Stimulated activated CD8-positive, alpha-beta memory T cell treated with anti-CD3 and anti-CD28 coated beads, Interleukin-7, amount 100 ng/mL, for 48 hours (primary cell): Measurements from ENCODE around the gene PCSK5.

Experiments
- DNase-seq, 2 donors: peaks; one replicate each; pipeline ENCODE4 v3.0.0-alpha.2; 2020; ENCODE audit warnings: low read depth in 1 of 2; ENCODE audit errors: extremely low read depth in 1 of 2

The PCSK5 gene

DNA sequence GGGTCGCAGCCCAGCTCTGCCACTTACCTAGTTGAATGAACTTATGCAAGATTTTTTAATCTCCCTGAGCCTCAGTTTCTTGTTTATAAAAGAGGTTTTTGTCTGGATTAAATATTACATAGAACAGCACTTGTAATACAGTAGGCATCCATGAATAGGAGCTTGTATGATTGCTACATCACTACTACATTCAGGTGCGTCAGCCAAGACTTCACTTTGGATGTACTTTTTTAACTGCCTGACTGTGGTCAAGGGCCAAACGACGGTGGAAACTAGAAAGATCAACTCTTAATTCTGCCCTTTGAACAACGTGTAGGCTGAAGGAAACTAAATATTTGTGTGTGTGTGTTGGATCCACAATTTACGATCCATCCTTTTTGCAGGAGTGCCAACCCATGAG lies 330.9 kb downstream of the PCSK5 start:
- no peak for DNase-seq

DNA sequence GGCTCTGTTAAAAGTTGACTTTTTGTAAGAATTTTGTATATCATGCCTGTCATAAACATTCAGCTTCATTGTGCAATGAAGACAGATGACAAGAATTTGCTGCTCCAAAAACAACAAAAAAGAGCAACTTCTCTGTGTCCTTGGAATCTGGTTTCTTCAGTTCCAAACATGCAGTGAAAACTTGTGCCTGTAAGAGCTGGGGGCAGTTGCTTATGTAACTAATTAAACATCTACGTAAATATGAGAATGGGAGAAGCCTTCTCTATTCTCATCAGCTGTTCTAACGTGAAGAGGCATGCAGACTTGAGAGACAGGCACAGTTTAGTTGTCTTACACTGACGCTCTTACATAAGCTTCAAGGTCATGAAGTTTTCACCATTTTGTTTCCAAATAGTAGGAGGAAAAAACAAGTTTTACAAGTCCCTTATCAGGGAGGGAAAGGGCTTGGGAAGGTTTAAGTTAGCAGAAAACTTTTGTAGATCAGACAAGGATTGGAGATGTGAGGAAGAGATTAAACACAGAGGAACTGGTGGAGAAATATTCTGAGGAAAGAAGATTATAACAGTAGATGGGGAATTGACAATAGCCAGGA lies 333.4 kb downstream of the PCSK5 start:
- no peak for DNase-seq

DNA sequence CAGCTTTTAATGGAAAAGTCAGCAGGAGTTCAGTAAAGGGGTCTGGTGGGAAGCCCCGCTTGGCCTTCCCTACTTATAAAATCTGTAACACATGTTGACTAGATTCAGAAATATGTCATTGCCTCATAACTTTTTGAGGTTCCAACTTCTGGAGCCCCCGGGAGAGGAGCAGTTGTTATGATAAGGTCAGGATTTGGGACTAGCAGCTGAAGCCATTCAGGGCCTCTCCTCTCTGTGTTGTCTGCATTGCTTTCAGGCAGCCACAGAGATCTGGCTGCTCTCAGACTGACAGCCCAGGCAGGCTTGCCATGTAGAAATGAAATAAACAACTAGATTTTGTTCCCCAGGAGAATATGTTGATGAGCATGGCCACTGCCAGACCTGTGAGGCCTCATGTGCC lies 336.7 kb downstream of the PCSK5 start:
- no peak for DNase-seq

DNA sequence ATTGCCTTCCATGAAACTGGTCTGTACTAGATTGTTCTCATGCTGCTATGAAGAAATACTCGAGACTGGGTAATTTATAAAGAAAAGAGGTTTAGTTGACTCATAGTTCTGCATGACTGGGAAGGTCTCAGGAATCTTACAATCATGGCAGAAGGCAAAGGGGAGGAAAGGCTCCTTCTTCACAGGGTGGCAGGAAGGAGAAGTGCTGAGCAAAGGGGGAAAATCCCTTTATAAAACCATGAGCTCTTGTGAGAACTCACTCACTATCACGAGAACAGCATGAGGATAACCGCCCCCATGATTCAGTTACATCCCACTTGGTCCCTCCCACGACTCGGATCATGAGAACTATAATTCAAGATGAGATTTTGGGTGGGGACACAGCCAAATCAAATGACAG lies 340.5 kb downstream of the PCSK5 start:
- DNase-seq: no peak

DNA sequence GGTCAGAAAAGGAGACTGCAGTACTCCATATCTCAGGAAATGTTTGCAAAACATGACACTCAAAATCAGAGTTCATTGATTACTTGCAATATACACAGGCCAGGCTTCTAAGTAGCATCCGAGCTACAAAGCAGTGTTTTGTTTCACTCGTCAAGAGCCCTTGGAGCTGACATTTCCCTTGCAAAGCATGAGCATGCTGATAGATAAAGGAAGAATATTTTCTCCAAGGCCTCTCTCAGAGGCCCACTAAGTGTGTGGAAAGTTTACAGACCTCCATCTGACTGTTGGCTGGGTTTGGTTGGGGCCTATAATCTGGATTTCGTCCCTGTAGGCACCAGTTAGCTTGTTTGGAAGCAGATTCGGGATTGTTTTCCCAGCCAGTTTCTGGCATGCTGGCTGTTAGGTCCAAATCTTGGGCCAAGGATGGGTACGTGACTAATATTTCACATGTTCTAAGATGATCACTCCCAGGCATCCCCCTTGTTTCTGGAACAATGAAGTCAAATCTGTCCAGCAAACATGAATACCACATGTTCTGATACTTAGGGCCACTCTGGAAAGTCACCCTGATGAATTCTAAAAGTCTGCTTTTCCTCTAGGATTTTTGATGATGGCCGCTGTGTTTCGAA lies 342.5 kb downstream of the PCSK5 start:
- DNase-seq: no peak

DNA sequence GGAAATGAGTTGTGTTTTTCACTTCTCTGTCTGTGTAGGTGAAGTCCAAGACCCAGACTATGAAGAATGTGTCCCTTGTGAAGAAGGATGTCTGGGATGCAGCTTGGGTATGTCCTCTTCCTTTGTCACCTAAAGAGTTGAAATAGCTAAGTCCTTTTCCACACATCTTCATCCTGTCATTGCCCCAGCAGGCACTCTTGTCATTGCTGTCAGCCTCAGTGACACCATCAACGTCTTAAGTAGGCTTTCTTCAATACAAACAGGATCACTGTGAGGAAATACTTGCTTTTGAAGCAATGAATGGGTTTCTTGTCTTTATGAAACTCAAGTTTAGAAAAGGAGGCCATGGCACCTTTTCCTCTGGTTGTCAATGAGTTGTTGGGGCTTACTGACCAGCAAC lies 350.1 kb downstream of the PCSK5 start:
- no peak for DNase-seq

DNA sequence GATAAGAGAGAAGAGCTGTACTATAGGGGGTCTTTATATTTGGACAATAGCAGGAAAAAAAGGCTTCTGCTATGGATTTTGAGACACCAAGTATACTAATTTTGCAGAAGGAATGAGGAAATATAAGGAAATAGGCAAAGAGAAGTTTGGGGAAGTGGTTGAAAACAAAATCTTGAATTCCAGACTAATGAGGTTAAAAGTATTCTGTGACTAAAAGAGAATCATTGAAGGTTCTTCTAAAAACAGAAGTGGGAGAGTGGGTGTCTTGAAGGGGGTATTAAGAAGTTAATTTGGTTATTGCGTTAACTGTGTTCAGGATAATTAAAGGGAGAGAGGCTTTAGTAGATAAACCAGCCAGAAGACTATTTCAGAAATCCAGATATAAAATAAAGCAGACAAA lies 355.0 kb downstream of the PCSK5 start:
- no peak for DNase-seq

DNA sequence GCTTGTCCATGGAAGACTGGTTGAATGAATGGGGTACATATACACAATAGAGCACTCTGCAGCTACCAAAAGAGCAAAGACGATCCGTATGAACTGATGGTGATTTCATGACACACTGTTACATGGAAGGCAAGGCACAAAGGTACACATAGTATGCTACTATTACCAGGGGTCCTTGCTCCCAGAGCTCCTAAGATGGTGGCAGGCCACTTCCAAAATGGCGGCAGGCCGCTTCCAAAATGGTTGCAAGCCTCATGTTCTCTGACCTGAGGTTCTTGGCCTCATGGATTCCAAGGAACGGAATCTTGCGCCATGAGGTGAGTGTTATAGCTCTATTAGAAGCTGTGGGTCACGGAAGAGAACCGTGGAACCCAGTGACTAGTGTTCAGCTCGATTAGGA lies 356.2 kb downstream of the PCSK5 start:
- DNase-seq: no peak

DNA sequence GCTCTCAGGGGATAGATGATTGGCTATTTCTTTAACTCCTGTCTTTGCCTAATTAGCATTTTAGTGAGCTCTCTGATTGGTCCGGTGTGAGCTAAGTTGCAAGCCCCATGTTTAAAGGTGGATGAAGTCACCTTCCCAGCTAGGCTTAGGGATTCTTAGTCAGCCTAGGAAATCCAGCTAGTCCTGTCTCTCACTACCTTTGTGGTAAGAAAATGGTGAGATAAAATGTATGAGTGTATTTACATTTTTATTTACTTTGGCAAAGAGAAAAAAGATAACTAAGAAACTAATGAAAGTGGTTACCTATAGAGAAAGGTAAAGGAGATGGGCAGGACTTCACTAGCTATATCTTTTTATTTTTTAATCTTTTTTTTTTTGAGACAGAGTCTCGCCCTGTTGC lies 357.0 kb downstream of the PCSK5 start:
- no peak for DNase-seq

DNA sequence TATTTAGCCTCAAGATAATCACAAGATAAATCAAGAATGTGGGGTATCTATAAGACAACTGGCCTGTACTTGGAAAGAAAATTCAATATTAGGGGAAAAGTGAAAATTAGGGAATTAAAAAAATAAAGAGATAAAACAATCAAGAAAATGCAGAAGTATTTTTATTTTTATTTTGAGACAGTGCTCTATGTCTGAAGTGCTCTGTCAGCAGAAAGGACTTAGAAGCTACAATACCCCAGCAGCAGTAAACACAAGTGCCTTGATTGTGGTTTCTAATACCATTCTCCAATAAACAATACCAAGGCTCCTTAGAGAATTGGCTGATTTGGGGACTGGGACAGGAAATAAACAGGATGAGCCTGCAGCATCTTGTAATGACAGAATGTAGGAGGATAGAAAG lies 358.8 kb downstream of the PCSK5 start:
- no peak for DNase-seq

DNA sequence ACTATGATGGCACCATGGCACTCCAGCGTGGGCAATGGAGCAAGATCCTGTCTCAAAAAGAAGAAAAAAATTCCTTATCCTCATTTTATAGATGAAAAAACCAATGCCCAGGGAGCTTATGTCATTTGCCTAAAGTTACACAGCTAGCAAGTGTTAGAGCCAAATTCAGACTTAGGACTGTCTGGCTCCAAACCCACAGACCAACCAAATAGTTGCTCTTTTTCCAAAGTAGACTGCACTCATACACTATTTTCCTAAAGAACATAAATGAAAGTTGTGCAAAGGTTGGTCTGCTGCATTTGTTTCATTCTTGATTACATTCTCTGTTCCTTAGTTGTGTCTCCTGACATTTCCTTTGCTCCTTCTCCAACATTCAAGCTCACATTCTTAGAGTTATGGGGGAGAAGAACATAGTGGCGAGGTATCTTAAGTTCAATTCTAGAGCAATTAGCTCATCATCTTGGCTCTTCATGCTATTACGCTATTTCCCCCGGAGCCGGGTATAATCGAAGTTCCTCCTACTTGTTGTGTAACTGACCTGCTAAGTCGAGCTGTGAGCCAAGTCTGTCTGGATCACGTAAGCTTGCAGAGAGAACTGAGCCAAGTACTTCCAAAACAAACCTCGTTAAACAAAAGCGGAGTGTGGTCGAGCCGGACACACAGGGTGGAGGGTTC lies 365.4 kb downstream of the PCSK5 start:
- no peak for DNase-seq

DNA sequence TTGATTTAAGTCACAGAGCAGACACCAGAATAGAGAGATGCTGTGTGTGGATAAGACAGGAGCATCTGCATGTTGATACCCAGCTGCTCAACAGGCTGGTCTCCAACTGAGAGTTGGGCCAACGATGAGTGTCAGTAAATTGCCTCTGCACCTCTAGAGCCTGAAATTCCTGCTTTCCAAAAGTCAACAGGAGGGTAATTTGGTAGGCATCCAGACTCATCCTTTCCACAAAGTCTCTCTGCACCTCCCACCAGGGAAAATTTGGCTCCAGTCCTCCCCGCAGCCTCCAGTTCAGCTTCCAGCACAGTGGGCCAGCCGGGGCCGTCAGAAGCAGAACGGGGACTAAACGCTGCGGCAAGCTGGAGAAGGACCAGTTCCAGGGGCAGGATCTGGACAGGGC lies 366.8 kb downstream of the PCSK5 start:
- DNase-seq: no peak

DNA sequence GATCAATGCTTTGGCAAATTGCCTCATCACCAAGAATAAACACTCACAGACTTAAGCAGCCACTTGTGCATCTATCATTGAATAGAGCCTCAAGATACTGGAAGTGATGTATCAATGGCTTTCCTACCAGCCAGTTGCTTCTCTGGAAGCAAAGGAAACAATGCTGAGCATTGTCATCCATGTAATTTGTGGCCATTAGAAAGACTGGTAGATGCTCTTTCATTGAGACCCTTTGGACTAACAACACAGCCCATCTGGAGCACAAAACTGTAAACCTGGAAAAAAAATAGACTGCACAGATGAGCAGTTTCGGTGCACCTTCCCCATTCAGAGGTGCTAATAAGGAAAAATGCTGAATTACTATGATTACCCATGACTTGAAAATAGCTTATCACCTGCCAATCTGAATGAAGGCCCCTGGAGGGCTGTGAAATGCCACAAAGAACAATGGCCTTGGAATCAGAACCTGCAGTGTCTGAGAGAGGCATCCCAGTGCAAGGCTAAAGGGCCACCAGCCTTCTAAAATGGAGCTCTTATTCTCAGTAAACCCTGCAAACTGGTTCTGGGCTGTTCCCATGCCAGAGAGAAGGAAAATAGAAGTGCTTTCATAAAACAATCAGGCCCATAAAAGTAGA lies 376.3 kb downstream of the PCSK5 start:
- DNase-seq: no peak

DNA sequence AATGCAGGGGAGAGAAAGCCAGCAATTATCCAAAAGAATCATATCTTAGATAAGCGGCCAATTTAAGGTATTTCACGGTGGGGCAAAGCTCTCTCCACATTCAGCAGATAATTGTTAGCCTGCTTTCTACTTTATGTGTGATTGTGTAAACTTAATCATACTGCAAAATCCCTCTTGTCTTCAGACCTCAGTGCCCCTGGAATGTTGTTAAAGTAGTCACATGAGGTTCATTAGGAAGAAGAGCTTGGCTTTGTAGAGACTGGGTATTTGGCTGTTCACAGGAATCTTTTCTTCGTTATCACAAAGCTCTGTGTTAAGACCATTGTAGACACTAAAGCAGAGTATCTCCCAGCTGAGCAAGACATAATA lies 376.8 kb downstream of the PCSK5 start:
- no peak for DNase-seq

DNA sequence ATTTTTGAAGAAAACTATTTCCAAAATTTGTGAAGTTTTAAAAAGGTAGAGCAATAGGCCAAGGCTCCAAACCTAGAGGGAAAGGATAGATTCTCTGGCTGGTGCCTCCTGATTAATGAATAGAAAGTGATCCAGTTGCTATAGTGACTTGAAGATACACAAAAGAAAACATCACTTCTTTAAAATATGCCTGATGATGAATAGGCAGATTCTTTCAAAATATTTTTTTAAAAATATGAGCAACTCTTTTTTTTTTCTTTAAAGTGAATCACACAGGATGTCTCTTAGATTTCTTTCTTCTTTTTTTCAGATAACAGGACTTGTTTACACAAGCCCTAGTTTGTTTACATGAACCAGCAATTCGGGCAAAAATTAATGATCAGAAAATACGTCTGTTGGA lies 379.3 kb downstream of the PCSK5 start:
- DNase-seq: no peak

DNA sequence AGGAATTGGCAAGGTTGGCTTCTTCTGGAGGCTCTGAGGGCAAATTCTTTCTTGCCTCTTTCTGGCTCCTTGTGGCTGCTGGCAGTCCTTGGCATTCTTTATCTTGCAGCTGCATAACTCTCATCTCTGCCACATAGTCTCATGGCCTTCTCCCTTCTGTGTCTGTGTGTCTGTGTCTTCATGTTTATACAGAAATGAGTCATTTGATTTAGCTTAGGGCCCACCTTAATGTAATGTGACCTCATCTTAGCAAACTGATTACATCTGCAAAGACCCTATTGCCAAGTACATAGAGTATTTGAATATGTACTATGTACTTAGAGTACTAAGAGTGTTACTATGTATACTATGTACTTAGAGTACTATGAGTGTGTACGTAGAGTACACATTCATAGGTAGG lies 381.3 kb downstream of the PCSK5 start:
- no peak for DNase-seq

DNA sequence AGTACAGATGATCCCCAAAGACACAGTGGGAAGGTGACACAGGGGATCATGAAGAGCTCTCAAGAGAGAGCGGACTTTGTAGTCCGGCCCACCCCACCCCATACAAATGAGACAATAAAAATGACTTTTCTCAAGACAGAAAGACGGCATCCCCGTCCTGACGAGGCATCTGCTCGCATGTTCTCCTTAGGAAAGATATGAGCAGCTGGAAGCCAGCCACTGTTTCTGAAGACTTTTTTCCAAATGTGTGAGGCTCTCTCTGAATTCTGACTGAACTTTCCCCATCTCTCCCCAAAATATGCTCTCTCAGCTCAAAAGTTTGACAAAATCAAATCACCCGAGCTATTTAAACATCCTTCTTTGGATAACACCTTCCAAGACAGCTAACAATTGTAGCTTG lies 398.6 kb downstream of the PCSK5 start:
- no peak for DNase-seq

DNA sequence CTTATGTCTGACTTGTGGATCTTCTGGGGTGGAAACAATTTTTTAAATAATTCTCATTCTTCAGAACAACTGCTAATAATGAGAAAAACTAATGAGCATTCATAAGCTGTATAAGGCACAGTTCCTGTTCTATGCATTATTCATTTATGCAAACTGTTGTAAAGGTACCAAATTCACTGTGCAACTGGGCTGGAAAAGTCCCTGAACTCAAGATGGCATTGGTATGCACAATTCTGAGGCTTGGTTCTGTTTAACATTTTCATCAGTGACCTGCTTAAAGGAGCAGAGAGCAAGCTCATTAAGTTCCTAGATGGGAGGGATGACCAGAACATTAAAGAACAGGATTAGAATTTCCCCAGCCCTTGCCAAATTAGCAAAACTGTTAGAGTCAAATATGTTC lies 399.2 kb downstream of the PCSK5 start:
- no peak for DNase-seq

DNA sequence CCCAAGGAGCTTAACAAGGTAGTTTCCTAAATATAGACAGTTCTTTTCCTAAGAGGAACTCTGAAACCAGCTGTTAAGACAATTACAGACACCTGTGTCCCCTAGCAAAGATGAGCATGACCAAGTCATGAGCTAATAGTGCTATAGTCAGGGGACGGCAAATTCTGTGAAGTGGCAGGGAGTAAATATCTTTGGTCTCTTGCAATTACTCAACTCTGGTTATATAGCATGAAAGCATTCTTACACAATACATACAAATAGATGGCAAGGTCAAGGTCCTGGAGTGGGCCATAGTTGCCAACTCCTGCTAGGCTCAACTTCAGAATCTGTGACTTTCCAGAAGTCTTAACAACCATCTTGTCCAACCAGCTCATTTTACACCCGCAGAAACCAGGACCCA lies 400.1 kb downstream of the PCSK5 start:
- DNase-seq: no peak

DNA sequence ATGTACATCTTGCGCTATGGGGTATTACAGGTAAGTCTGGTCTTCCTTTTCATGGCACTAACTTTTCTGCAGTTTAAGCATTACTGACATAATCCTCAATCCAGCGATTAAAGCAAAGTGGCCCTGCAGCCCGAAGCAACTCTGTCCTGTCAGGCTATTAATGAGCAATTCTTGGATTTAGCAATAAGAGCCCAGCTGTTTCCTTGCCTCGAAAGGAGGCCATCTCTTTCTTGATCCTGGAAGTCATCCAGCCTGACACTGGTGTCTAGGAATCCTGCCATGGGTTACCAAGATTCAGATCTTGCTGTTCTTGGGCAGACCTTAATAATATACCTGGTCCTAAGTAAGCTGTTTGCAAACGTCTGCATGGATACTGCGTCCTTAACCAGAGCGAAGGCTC lies 401.8 kb downstream of the PCSK5 start:
- DNase-seq: no peak

DNA sequence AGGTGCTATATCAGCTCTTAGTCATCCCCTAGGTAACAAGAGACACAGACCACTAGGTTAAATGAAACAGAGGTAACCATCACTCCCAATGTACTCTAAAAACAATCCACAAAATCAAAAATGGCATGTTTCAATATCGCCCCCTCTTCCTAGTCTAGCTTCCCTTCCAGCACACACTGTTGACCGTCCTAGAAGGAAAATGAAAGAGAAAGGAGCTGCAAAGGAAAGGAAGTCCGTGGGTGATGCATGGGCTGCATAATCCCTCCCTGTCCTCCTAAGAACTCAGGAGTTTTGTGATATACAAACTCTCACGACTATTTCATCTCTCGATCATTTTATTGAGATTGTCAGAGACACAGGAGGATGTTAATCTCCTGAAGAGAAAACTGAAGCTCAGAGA lies 402.2 kb downstream of the PCSK5 start:
- no peak for DNase-seq

DNA sequence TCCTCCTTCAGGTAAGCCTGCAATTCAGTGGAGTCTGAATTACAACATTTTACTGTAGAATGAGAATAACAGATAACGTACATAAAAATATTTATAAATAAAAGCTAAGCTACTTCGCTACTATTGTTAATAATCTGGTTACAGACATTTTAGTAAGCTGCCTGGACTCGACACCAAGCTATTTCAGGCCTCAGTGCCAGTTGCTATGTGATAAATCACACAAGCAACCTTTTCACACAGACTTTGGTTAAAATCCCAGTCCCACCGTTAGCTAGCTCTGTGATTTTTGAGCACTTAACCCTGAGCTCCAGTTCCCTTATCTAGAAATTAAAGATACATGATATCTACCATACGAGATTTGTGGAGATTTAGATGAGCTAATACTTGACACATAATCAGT lies 403.8 kb downstream of the PCSK5 start:
- DNase-seq: no peak
